PC-3 (cell line): ENCODE results near the gene NOL11. TPM values are rescaled to one million over a fixed set of nuclear protein-coding genes. Genes with fewer than 3 reads are reported as not detected.

ENCODE experiments used
- ATAC-seq: fragments of 200-7000 bp; cut with Tn5 transposase; 2 replicates; pipeline ENCODE4 v1.9.1; 2020; ENCODE audit warnings: mild to moderate bottlenecking, moderate library complexity
- BruUV-seq: library from RNA; stranded (reverse); fragments of 400-500 nt; replicated peaks from 2 replicates; lab custom pipeline; 2021; lab: Mats Ljungman, UMichigan
- CTCF ChIA-PET: fragments of 300-600 bp; sonication (Branson Sonifier 250); formaldehyde crosslinking; loops from one replicate; lab custom pipeline; 2022; ENCODE audit warnings: antibody characterized with exemption; lab: Charles Lee
- POLR2A ChIA-PET: fragments of 300-600 bp; sonication (Branson Sonifier 250); formaldehyde crosslinking; loops from one replicate; lab custom pipeline; 2022; ENCODE audit warnings: antibody characterized with exemption; ENCODE audit not compliant: unreplicated experiment; lab: Charles Lee
- DNase-seq: peaks from one replicate; pipeline ENCODE4 v3.0.0-alpha.2; 2015
- H2AFZ ChIP-seq: fragments of 300-600 bp; sonication (generic); 2 replicates; pipeline ENCODE4 v1.6.0; 2016; ENCODE audit warnings: antibody characterized with exemption, low read length
- H3F3A ChIP-seq: fragments of 300-600 bp; sonication (generic); one replicate; pipeline ENCODE4 v1.6.0; 2017; ENCODE audit warnings: antibody characterized with exemption, low read length, control low read depth, mild to moderate bottlenecking; ENCODE audit not compliant: unreplicated experiment
- H3K27ac ChIP-seq: fragments of 300-600 bp; sonication (generic); 2 replicates; pipeline ENCODE4 v1.5.1; 2016; ENCODE audit warnings: mild to moderate bottlenecking, low read length
- H3K27me3 ChIP-seq: fragments of 300-600 bp; sonication (generic); 2 replicates; pipeline ENCODE4 v1.6.1; 2016; ENCODE audit warnings: low read length, mixed read lengths
- H3K36me3 ChIP-seq: fragments of 300-600 bp; sonication (generic); 2 replicates; pipeline ENCODE4 v1.6.1; 2016; ENCODE audit warnings: low read depth, mixed run types, low read length, mixed read lengths
- H3K4me1 ChIP-seq: fragments of 300-600 bp; sonication (generic); 2 replicates; pipeline ENCODE4 v1.5.1; 2016; ENCODE audit warnings: low read length; ENCODE audit not compliant: insufficient read depth
- H3K4me2 ChIP-seq: fragments of 300-600 bp; sonication (generic); 2 replicates; pipeline ENCODE4 v1.6.0; 2016; ENCODE audit warnings: low read length
- H3K4me3 ChIP-seq: fragments of 300-600 bp; sonication (generic); 2 replicates; pipeline ENCODE4 v1.5.1; 2016; ENCODE audit warnings: mild to moderate bottlenecking, low read length, mixed read lengths
- H3K79me2 ChIP-seq: fragments of 300-600 bp; sonication (generic); 2 replicates; pipeline ENCODE4 v1.6.1; 2017; ENCODE audit warnings: low read length, mixed read lengths
- H3K9ac ChIP-seq: fragments of 300-600 bp; sonication (generic); 2 replicates; pipeline ENCODE4 v1.6.0; 2016; ENCODE audit warnings: mild to moderate bottlenecking, low read length
- H3K9me2 ChIP-seq: fragments of 300-600 bp; sonication (generic); replicated peaks from 2 replicates; pipeline ENCODE4 v1.6.1; 2016; ENCODE audit warnings: mixed run types, low read length, mixed read lengths
- H3K9me3 ChIP-seq: fragments of 300-600 bp; sonication (generic); 2 replicates; pipeline ENCODE4 v1.6.1; 2016; ENCODE audit warnings: low read length, mixed read lengths
- H4K20me1 ChIP-seq: fragments of 300-600 bp; sonication (generic); 2 replicates; pipeline ENCODE4 v1.6.1; 2016; ENCODE audit warnings: low read length, mixed read lengths
- EZH2 ChIP-seq: fragments of 300-600 bp; sonication (generic); IDR thresholded peaks from one replicate; pipeline ENCODE4 v1.6.1; 2017; ENCODE audit warnings: antibody characterized with exemption, mild to moderate bottlenecking, low read length; ENCODE audit not compliant: unreplicated experiment
- EZH2phosphoT487 ChIP-seq: fragments of 300-600 bp; sonication (generic); IDR thresholded peaks from 2 replicates; pipeline ENCODE4 v1.6.1; 2018; ENCODE audit warnings: mild to moderate bottlenecking, antibody characterized with exemption, low read length, borderline replicate concordance
- intact Hi-C: fragments of 100-400 bp; cut with micrococcal nuclease; formaldehyde crosslinking; loops from 2 replicates; pipeline ENCODE4 v1.9.0; 2023
- total RNA-seq: library from RNA; depleted of rRNA; stranded (reverse); fragments of >200 nt; gene quantifications from 2 replicates; pipeline ENCODE4 v1.2.3, GENCODE V29; 2014
- TF ChIP-seq, protein P1 (sequence below): fragments of 300-600 bp; sonication (generic); conservative IDR thresholded peaks from 2 replicates; pipeline ENCODE4 v1.5.1; 2017; ENCODE audit warnings: antibody characterized with exemption, low read depth, mild to moderate bottlenecking, low read length

The NOL11 gene
- total RNA-seq, 1 experiment from 2014 or later: 80.5 TPM

DNA sequence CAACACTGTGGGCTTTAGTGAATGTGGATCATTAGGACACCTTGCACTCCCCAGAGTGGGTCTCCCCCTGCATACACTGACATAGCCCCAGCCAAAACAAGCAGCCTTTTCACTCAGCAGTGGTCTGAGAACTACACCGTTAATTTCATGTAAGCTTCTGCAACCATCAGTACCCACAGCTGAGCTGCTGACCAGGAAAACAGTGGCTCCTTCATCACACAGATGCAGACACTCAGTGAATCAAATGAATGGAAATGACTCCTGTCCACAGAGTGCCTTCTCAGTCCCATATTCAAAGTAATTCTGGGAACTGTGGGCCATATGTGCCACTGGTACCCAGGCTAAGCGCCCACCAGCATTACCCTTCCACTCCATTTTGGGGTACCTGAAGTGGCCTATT, 39.3 kb upstream of the NOL11 start:
- Histone ChIP-seq H3K9ac (no peak overlapping the region), H3K4me1 (no peaks in the 10 kb centered on the region), H3K36me3 (no peaks in the 10 kb centered on the region), H3F3A (no peaks in the 10 kb centered on the region), H4K20me1 (no peaks in the 10 kb centered on the region), H3K4me2 (no peak overlapping the region), H2AFZ (no peak overlapping the region), H3K27ac (no peak overlapping the region), H3K4me3 (no peak overlapping the region), H3K79me2 (no peaks in the 10 kb centered on the region), H3K27me3 (no peaks in the 10 kb centered on the region), H3K9me2 (no peaks in the 10 kb centered on the region), H3K9me3 (no peaks in the 10 kb centered on the region)
- TF ChIP-seq EZH2 (no peak), EZH2phosphoT487 (no peak)
- TF ChIP-seq, protein P1, sequence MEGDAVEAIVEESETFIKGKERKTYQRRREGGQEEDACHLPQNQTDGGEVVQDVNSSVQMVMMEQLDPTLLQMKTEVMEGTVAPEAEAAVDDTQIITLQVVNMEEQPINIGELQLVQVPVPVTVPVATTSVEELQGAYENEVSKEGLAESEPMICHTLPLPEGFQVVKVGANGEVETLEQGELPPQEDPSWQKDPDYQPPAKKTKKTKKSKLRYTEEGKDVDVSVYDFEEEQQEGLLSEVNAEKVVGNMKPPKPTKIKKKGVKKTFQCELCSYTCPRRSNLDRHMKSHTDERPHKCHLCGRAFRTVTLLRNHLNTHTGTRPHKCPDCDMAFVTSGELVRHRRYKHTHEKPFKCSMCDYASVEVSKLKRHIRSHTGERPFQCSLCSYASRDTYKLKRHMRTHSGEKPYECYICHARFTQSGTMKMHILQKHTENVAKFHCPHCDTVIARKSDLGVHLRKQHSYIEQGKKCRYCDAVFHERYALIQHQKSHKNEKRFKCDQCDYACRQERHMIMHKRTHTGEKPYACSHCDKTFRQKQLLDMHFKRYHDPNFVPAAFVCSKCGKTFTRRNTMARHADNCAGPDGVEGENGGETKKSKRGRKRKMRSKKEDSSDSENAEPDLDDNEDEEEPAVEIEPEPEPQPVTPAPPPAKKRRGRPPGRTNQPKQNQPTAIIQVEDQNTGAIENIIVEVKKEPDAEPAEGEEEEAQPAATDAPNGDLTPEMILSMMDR: no peak
- ChIA-PET CTCF (no interaction called here), POLR2A (no interaction called here)
- no TSS peak for BruUV-seq
- DNase-seq (no peak), ATAC-seq (no peak)
- intact Hi-C loops: no loop called here

GRCh38 chr17:67679225-67679624, 38.5 kb upstream of the NOL11 start:
- H3F3A ChIP-seq: no peaks in the 10 kb centered on the region
- CTCF ChIA-PET: no interaction called here

GRCh38 chr17:67679721-67680120, 38.0 kb upstream of the NOL11 start:
- H3K4me3 ChIP-seq: no peak overlapping the region
- H3K27me3 ChIP-seq: no peaks in the 10 kb centered on the region
- H3K36me3 ChIP-seq: no peaks in the 10 kb centered on the region
- H3K79me2 ChIP-seq: no peaks in the 10 kb centered on the region
- no peak for DNase-seq
- H3K9me3 ChIP-seq: no peaks in the 10 kb centered on the region
- no peak overlapping the region for H3K27ac ChIP-seq
- no peaks in the 10 kb centered on the region for H4K20me1 ChIP-seq
- H3K4me2 ChIP-seq: no peak overlapping the region
- ATAC-seq: no peak
- TF ChIP-seq EZH2 (no peak), EZH2phosphoT487 (no peak)
- TF ChIP-seq, protein P1: no peak
- H3K9ac ChIP-seq: no peak overlapping the region
- no TSS peak for BruUV-seq
- H3K9me2 ChIP-seq: no peaks in the 10 kb centered on the region
- ChIA-PET CTCF (no interaction called here), POLR2A (no interaction called here)
- intact Hi-C loops: no loop called here
- H2AFZ ChIP-seq: no peak overlapping the region
- no peaks in the 10 kb centered on the region for H3F3A ChIP-seq
- H3K4me1 ChIP-seq: no peaks in the 10 kb centered on the region

More at GRCh38 chr17:67679225-67679624, 38.5 kb upstream of the NOL11 start:
- no peak overlapping the region for H3K4me3 ChIP-seq
- intact Hi-C loops: no loop called here
- no peak for ATAC-seq
- H4K20me1 ChIP-seq: no peaks in the 10 kb centered on the region
- H3K9me3 ChIP-seq: no peaks in the 10 kb centered on the region
- no peaks in the 10 kb centered on the region for H3K79me2 ChIP-seq
- H2AFZ ChIP-seq: no peak overlapping the region
- no peak overlapping the region for H3K27ac ChIP-seq
- H3K36me3 ChIP-seq: no peaks in the 10 kb centered on the region
- H3K9me2 ChIP-seq: no peaks in the 10 kb centered on the region
- H3K27me3 ChIP-seq: no peaks in the 10 kb centered on the region
- BruUV-seq: no TSS peak
- no peak for DNase-seq
- TF ChIP-seq EZH2: no peak
- TF ChIP-seq EZH2phosphoT487: no peak
- TF ChIP-seq, protein P1: no peak
- H3K4me2 ChIP-seq: no peak overlapping the region
- POLR2A ChIA-PET: no interaction called here
- no peaks in the 10 kb centered on the region for H3K4me1 ChIP-seq
- H3K9ac ChIP-seq: no peak overlapping the region
